Mammary epithelial cell (primary cell): ENCODE results near the gene EEIG2.
A peak's percentile ranks its signal among the peaks of the same experiment; 100 is the strongest.

Experiments used
- CTCF ChIP-seq, 2 donors: IDR thresholded peaks in 1 of 2; conservative IDR thresholded peaks in 1 of 2; 2 replicates each; pipeline ENCODE4 v1.5.1; 2011 to 2012; ENCODE audit warnings: inconsistent platforms in 2 of 2, low read length in 2 of 2, mild to moderate bottlenecking in 2 of 2, control low read depth in 1 of 2, low read depth in 1 of 2; ENCODE audit not compliant: insufficient read depth in 1 of 2; ENCODE audit errors: extremely low read depth in 1 of 2
- EZH2 ChIP-seq: IDR thresholded peaks from 2 replicates; pipeline ENCODE4 v1.6.1; 2012; ENCODE audit warnings: low read length, inconsistent platforms, borderline replicate concordance

DNA sequence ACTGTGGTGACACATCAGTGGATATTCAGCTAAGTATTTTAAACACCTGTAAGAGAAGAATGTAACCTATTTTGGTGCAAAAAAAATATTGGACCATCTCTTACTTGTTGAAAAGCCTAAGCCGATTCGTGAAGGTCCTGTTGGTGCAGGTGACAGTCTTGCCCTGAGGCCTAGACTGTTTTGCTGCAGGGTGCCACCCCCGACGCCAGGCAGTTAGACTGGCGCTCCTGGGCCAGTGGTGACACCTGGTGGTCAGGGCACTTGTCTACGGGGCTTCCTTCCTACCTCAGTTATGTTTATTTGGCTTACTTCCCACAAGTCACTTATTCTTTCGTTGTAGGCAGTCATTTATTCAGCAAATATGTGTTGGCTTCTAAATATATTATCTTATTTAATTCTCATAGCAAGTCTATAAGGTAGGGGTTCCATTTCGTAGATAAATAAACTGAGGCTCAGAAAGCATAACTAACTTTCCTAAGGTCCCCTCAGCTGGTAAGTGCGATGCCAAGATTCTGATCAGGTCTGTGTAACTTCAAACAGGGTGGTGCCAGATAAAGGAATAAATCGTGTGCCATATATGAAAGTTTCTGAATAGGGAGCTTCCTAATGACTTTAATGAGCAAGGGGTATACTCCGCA, 1.9 kb downstream of the EEIG2 start:
- TF ChIP-seq CTCF (conservative IDR thresholded peaks at IDR 0.05 in 1 of 2, IDR thresholded peaks at IDR 0.05 in 1 of 2; ENCODE audit: extremely low read depth in 1 of 2, insufficient read depth in 1 of 2, low read depth in 1 of 2, low read length in 2 of 2) = peak; percentile 71 to 82
- no peak for TF ChIP-seq EZH2
